Measurements from ENCODE around the gene AGFG2. TPM values are rescaled to one million over a fixed set of nuclear protein-coding genes. Genes with fewer than 3 reads are reported as not detected.

The AGFG2 gene
- total RNA-seq, 2 experiments from 2014 or later = 64.1 to 64.8 TPM

- ChIA-PET CTCF (no interaction called here), POLR2A (no interaction called here)
Observed at GRCh38 chr7:100575206-100575631, 36.2 kb downstream of the AGFG2 start.

- ChIA-PET CTCF (interaction anchor here (0.9 kb wide), 1 partner anchor 87 kb away, joined by 3 read pairs; no protein-coding TSS in a partner anchor), POLR2A (no interaction called here)
Observed at GRCh38 chr7:100575746-100576383, 36.9 kb downstream of the AGFG2 start.

- ChIA-PET CTCF (interaction anchor here (0.9 to 2.1 kb wide), 2 partner anchors 13 to 88 kb away, joined by 3 to 6 read pairs; no protein-coding TSS in a partner anchor), POLR2A (no interaction called here)
Observed at GRCh38 chr7:100576384-100576993, 37.5 kb downstream of the AGFG2 start.

GRCh38 chr7:100577103-100577502 is 38.1 kb downstream of the AGFG2 start:
- POLR2A ChIA-PET = no interaction called here
- CTCF ChIA-PET = interaction anchor here (2.1 kb wide), 1 partner anchor 13 kb away, joined by 6 read pairs; no protein-coding TSS in a partner anchor

- CTCF ChIA-PET = interaction anchor here (2.1 kb wide), 1 partner anchor 14 kb away, joined by 6 read pairs; no protein-coding TSS in a partner anchor
- POLR2A ChIA-PET = no interaction called here
Observed at GRCh38 chr7:100577507-100577906, 38.5 kb downstream of the AGFG2 start.

- CTCF ChIA-PET = interaction anchor here (0.8 to 2.1 kb wide), 3 partner anchors 15 to 113 kb away, joined by 4 to 6 read pairs (median 6); no protein-coding TSS in a partner anchor
- POLR2A ChIA-PET = interaction anchor here (0.6 kb wide), 1 partner anchor 27 kb away, joined by 3 read pairs; no protein-coding TSS in a partner anchor
Observed at GRCh38 chr7:100578246-100579183, 39.5 kb downstream of the AGFG2 start.

- ChIA-PET POLR2A (no interaction called here), CTCF (interaction anchor here (1.1 kb wide), 2 partner anchors 16 to 110 kb away, joined by 3 read pairs; no protein-coding TSS in a partner anchor)
Observed at GRCh38 chr7:100580466-100581283, 41.7 kb downstream of the AGFG2 start.

- CTCF ChIA-PET = interaction anchor here (1.1 kb wide), 1 partner anchor 109 kb away, joined by 3 read pairs; no protein-coding TSS in a partner anchor
- POLR2A ChIA-PET = no interaction called here
Observed at GRCh38 chr7:100582041-100582579, 43.1 kb downstream of the AGFG2 start.

- CTCF ChIA-PET = interaction anchor here (1.1 to 1.8 kb wide), 5 partner anchors 12 to 123 kb away, joined by 3 to 7 read pairs (median 4); partner anchors contain the start of gene MOSPD3
- POLR2A ChIA-PET = interaction anchor here (1.4 kb wide), 1 partner anchor 27 kb away, joined by 4 read pairs; no protein-coding TSS in a partner anchor
Observed at GRCh38 chr7:100582650-100583049, 43.6 kb downstream of the AGFG2 start.

- ChIA-PET CTCF (interaction anchor here (1.1 to 4.3 kb wide), 8 partner anchors 11 to 122 kb away, joined by 3 to 25 read pairs (median 4); partner anchors contain the start of gene MOSPD3), POLR2A (interaction anchor here (0.6 to 1.5 kb wide), 7 partner anchors 26 to 155 kb away, joined by 3 to 7 read pairs (median 4); partner anchors contain the start of genes MOSPD3, POP7 and ZCWPW1)
Observed at GRCh38 chr7:100583132-100584053, 44.4 kb downstream of the AGFG2 start.

GRCh38 chr7:100584054-100584682 is 45.2 kb downstream of the AGFG2 start:
- ChIA-PET CTCF (interaction anchor here (1.1 to 4.3 kb wide), 10 partner anchors 12 to 121 kb away, joined by 3 to 25 read pairs (median 4); partner anchors contain the start of gene MOSPD3), POLR2A (interaction anchor here (0.6 to 3.0 kb wide), 10 partner anchors 22 to 268 kb away, joined by 3 to 18 read pairs (median 4); partner anchors contain the start of genes MOSPD3, POP7, SLC12A9 and ZCWPW1)

GRCh38 chr7:100584683-100585510 is 45.9 kb downstream of the AGFG2 start:
- POLR2A ChIA-PET = interaction anchor here (0.6 to 3.0 kb wide), 7 partner anchors 21 to 267 kb away, joined by 3 to 18 read pairs (median 7); partner anchors contain the start of genes MOSPD3, POP7 and SLC12A9
- CTCF ChIA-PET = interaction anchor here (1.0 to 4.3 kb wide), 17 partner anchors 12 to 148 kb away, joined by 3 to 25 read pairs (median 5); partner anchors contain the start of genes MOSPD3 and PCOLCE

GRCh38 chr7:100585511-100586265 is 46.7 kb downstream of the AGFG2 start, which contains the start of gene LRCH4:
TSS of gene LRCH4 (minus strand) at chr7:100586129. CDS start at chr7:100586100, 29 bp downstream.
- CTCF ChIA-PET = interaction anchor here (0.7 to 4.3 kb wide), 21 partner anchors 13 to 156 kb away, joined by 3 to 25 read pairs (median 4); partner anchors contain the start of genes MEPCE, MOSPD3 and PCOLCE
- POLR2A ChIA-PET = interaction anchor here (0.6 to 3.0 kb wide), 15 partner anchors 15 to 157 kb away, joined by 3 to 18 read pairs (median 6); partner anchors contain the start of genes MEPCE, MOSPD3, POP7 and PPP1R35

All from activated CD8-positive, alpha-beta memory T cell treated with anti-CD3 and anti-CD28 coated beads for 36 hours (primary cell).